ENCODE data around the gene ALOXE3. TPM values are rescaled to one million over a fixed set of nuclear protein-coding genes. Genes with fewer than 3 reads are reported as not detected.
A peak's percentile ranks its signal among the peaks of the same experiment; 100 is the strongest.

Gene ALOXE3
- total RNA-seq, 1 donor from 2014 or later = not detected

DNA sequence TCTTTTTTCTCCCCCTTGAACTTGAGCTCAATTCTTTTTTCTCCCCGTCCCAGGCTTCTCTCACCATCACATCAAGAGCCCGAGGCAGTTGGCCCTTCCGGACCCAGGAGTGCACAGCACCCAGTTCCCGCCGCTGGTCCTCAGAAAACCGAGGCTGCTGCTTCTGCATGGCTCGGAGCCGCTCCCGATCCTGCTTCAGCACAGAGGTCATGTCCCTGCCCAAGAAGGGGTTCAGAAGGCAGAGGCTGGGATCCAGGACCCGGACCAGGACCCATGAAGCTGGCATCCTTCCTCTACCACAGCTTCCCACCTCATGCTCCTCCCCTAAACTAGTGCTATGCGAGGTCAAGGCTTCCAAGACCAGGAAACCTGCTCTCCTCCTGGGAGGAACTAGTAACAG lies 23.4 kb upstream of the ALOXE3 start:
- Mint-ChIP-seq H3K4me1 (peaks cover 1% of the 10 kb centered on the region), H3K27ac (no peak overlapping the region), H3K27me3 (ENCODE audit: insufficient read depth, low read depth) (peaks cover 7% of the 10 kb centered on the region), H3K36me3 (peaks cover 21% of the 10 kb centered on the region), H3K4me3 (peak overlapping the region; percentile 27), H3K9me3 (no peaks in the 10 kb centered on the region)
- no peak overlapping the region for H3K9ac ChIP-seq
- no peak for DNase-seq (ENCODE audit: low spot score)
- H2AFZ ChIP-seq (replicated peaks) = no peak overlapping the region
- no peak overlapping the region for H3K27ac ChIP-seq
- H3K4me3 ChIP-seq = no peak overlapping the region
- H3K9me3 ChIP-seq (ENCODE audit: low read depth) = no peaks in the 10 kb centered on the region
- no peaks in the 10 kb centered on the region for H3K36me3 ChIP-seq
- no peak for TF ChIP-seq EZH2 (IDR thresholded peaks at IDR 0.05)
- TF ChIP-seq CTCF (IDR thresholded peaks at IDR 0.05) = no peak
- no peak for TF ChIP-seq EZH2phosphoT487 (IDR thresholded peaks at IDR 0.05)
- no peaks in the 10 kb centered on the region for H3K79me2 ChIP-seq (ENCODE audit: low read depth)
- peaks cover 11% of the 10 kb centered on the region for H3K27me3 ChIP-seq
- H3F3A ChIP-seq (ENCODE audit: low read depth) = peaks cover 27% of the 10 kb centered on the region
- H4K20me1 ChIP-seq (ENCODE audit: low read depth) = peaks cover 7% of the 10 kb centered on the region
- no peaks in the 10 kb centered on the region for H3K4me1 ChIP-seq
- H3K4me2 ChIP-seq = no peak overlapping the region

DNA sequence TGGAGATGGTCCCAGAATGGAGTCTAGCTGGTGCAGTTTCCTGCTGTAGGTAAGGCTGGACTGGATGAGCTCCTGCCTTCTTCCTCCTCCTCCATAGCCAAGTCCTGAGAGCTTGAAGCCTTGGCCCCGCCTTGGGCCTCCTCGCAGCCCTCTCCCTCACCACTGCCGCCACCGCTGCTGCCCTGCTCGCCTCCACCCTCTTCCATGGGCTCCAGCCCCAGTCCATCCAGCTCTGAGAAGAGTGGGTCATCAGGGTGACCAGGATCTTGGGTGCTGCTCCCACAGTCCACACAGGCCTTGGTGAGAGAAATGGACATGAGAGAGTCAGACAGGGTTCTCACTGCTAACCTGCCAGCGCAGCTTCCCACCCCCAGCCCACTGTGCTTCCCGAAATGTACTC lies 22.7 kb upstream of the ALOXE3 start:
- Histone ChIP-seq H3K9ac (no peak overlapping the region), H3K27me3 (peaks cover 16% of the 10 kb centered on the region), H3K4me3 (no peak overlapping the region), H3K36me3 (no peaks in the 10 kb centered on the region), H3K27ac (no peak overlapping the region), H3K4me2 (no peak overlapping the region), H3K9me3 (ENCODE audit: low read depth) (no peaks in the 10 kb centered on the region), H3K4me1 (no peaks in the 10 kb centered on the region), H2AFZ (replicated peaks) (no peak overlapping the region), H3F3A (ENCODE audit: low read depth) (peaks cover 27% of the 10 kb centered on the region), H4K20me1 (ENCODE audit: low read depth) (peaks cover 7% of the 10 kb centered on the region), H3K79me2 (ENCODE audit: low read depth) (no peaks in the 10 kb centered on the region)
- TF ChIP-seq CTCF (IDR thresholded peaks at IDR 0.05) (no peak), EZH2 (IDR thresholded peaks at IDR 0.05) (no peak), EZH2phosphoT487 (IDR thresholded peaks at IDR 0.05) (no peak)
- no peaks in the 10 kb centered on the region for H3K9me3 Mint-ChIP-seq
- H3K4me1 Mint-ChIP-seq = peaks cover 3% of the 10 kb centered on the region
- H3K4me3 Mint-ChIP-seq = peak overlapping the region; percentile 27
- H3K27ac Mint-ChIP-seq = no peak overlapping the region
- H3K36me3 Mint-ChIP-seq = peaks cover 15% of the 10 kb centered on the region
- peaks cover 5% of the 10 kb centered on the region for H3K27me3 Mint-ChIP-seq (ENCODE audit: insufficient read depth, low read depth)
- DNase-seq (ENCODE audit: low spot score) = no peak

DNA sequence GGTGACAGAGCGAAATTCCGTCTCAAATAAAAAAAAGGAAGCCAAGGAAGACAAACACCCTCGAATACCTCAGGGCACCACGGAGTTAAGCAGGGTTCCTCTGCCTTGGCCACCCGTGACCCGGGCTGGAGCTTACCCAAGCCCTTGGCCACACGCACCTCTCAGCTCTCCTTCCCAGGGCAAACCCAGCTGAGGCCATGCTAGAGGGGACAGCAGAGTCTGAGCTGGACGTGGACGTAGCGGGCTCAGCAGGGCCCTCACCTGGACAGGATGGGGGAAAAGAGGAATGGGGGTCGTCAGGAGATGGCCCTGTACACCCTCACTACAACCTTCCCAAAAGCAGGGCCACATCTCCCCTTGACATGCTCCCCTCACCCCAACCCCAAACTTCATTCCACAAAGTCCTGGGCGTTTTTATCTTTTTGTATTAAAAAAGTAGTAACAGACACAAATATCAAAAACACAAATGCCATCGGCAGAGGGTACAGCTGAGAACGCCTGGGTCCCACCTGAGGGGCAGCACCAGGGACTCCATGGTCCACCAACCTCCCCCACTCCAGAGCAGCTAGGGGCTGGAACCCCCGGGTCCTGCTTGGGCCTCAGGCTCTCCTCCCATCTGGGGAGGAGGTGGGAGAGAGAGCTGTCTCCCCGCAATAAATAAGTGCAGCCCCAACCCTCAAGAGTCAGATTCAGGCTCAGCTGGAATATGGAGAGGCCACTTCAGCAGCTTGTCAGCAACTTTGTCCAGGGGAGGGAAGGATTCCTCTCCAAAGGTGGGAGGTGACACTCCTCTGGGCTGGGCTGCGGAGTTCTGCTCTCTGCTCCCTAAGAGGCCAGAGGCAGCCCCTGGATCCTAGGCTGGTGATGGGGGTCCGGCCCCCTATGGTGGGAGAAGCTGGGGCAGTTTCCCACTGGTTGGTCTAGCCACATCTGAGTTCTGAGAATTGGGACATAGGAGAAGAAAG lies 22.0 kb upstream of the ALOXE3 start:
- H3K9ac ChIP-seq = no peak overlapping the region
- DNase-seq (ENCODE audit: low spot score) = no peak
- no peak overlapping the region for H3K27ac Mint-ChIP-seq
- no peak overlapping the region for H3K4me2 ChIP-seq
- no peak overlapping the region for H2AFZ ChIP-seq (replicated peaks)
- no peaks in the 10 kb centered on the region for H3K9me3 Mint-ChIP-seq
- peaks cover 3% of the 10 kb centered on the region for H3K4me1 Mint-ChIP-seq
- no peaks in the 10 kb centered on the region for H3K9me3 ChIP-seq (ENCODE audit: low read depth)
- peaks cover 16% of the 10 kb centered on the region for H3K27me3 ChIP-seq
- H3K4me1 ChIP-seq = no peaks in the 10 kb centered on the region
- H3K4me3 ChIP-seq = no peak overlapping the region
- H3F3A ChIP-seq (ENCODE audit: low read depth) = peaks cover 27% of the 10 kb centered on the region
- no peaks in the 10 kb centered on the region for H3K79me2 ChIP-seq (ENCODE audit: low read depth)
- peaks cover 15% of the 10 kb centered on the region for H3K36me3 Mint-ChIP-seq
- no peak overlapping the region for H3K27ac ChIP-seq
- TF ChIP-seq CTCF (IDR thresholded peaks at IDR 0.05) (no peak), EZH2phosphoT487 (IDR thresholded peaks at IDR 0.05) (no peak), EZH2 (IDR thresholded peaks at IDR 0.05) (no peak)
- peaks cover 7% of the 10 kb centered on the region for H4K20me1 ChIP-seq (ENCODE audit: low read depth)
- no peak overlapping the region for H3K4me3 Mint-ChIP-seq
- peaks cover 7% of the 10 kb centered on the region for H3K27me3 Mint-ChIP-seq (ENCODE audit: insufficient read depth, low read depth)
- H3K36me3 ChIP-seq = no peaks in the 10 kb centered on the region

All from neural progenitor cell (in vitro differentiated cells).